ENCODE measurements around the gene TSPEAR.

GRCh38 chr21:44739316-44739715 is 27.9 kb upstream of the TSPEAR start:
- TF ChIP-seq REST (IDR thresholded peaks at IDR 0.05; ENCODE audit: insufficient read depth in 1 of 2, low read depth in 2 of 2, low read length in 1 of 2) (no peak), CTCF (IDR thresholded peaks at IDR 0.05) (no peak), SIN3A (IDR thresholded peaks at IDR 0.05; ENCODE audit: borderline replicate concordance, insufficient read depth, low read depth, low read length) (no peak)
